HG02798 (cell line): Measurements from ENCODE around the gene MALL.
"Not testable (repeated sequence)": the region's sequence is repeated elsewhere in the genome, so short reads cannot be mapped to it uniquely, and the experiment has no call there.

Experiments
- ATAC-seq: cut with Tn5 transposase; IDR thresholded peaks from one replicate; pipeline ENCODE4 v1.9.1; 2021; ENCODE audit warnings: mild to moderate bottlenecking; ENCODE audit not compliant: unreplicated experiment, poor library complexity

Gene MALL

GRCh38 chr2:110115291-110116032 is at the start of gene MALL:
Gene MALL, minus strand, starts transcription at chr2:110115822. Its CDS starts 30 bp downstream, at chr2:110115792.
- no peak for ATAC-seq

GRCh38 chr2:110157153-110157793 is 41.7 kb upstream of the MALL start:
- peak; percentile 71 for ATAC-seq

GRCh38 chr2:110154828-110155227 is 39.2 kb upstream of the MALL start:
- not testable (repeated sequence) for ATAC-seq

- not testable (repeated sequence) for ATAC-seq
Observed at GRCh38 chr2:110154188-110154587, 38.6 kb upstream of the MALL start.

GRCh38 chr2:110153416-110153815 is 37.8 kb upstream of the MALL start:
- no peak for ATAC-seq

GRCh38 chr2:110152943-110153342 is 37.3 kb upstream of the MALL start:
- no peak for ATAC-seq

- ATAC-seq: no peak
Observed at GRCh38 chr2:110149330-110150220, 34.0 kb upstream of the MALL start.

- no peak for ATAC-seq
Observed at GRCh38 chr2:110146945-110147332, 31.3 kb upstream of the MALL start.

GRCh38 chr2:110146183-110146944 is 30.7 kb upstream of the MALL start:
- no peak for ATAC-seq

- no peak for ATAC-seq
Observed at GRCh38 chr2:110143982-110144381, 28.4 kb upstream of the MALL start.

GRCh38 chr2:110140401-110140800 is 24.8 kb upstream of the MALL start:
- no peak for ATAC-seq

- no peak for ATAC-seq
Observed at GRCh38 chr2:110134025-110134424, 18.4 kb upstream of the MALL start.

- no peak for ATAC-seq
Observed at GRCh38 chr2:110131166-110131565, 15.5 kb upstream of the MALL start.

GRCh38 chr2:110130757-110131156 is 15.1 kb upstream of the MALL start:
- ATAC-seq: no peak

- no peak for ATAC-seq
Observed at GRCh38 chr2:110126906-110127305, 11.3 kb upstream of the MALL start.

GRCh38 chr2:110126086-110126773 is 10.6 kb upstream of the MALL start:
- no peak for ATAC-seq

GRCh38 chr2:110124939-110125691 is 9.5 kb upstream of the MALL start:
- ATAC-seq: no peak

- no peak for ATAC-seq
Observed at GRCh38 chr2:110124038-110124825, 8.6 kb upstream of the MALL start.
